GM21528 (cell line): ENCODE data around the gene SLC16A11.
"Not testable (repeated sequence)": the region's sequence is repeated elsewhere in the genome, so short reads cannot be mapped to it uniquely, and the experiment has no call there.

Experiments used
- ATAC-seq: cut with Tn5 transposase; IDR thresholded peaks from one replicate; pipeline ENCODE4 v1.9.1; 2021; ENCODE audit warnings: mild to moderate bottlenecking, moderate library complexity; ENCODE audit not compliant: unreplicated experiment, low FRiP score

SLC16A11 gene

GRCh38 chr17:7060165-7060891, 16.4 kb upstream of the SLC16A11 start:
- no peak for ATAC-seq

- ATAC-seq = no peak
Measured at GRCh38 chr17:7058831-7059447, 15.0 kb upstream of the SLC16A11 start.

- ATAC-seq = no peak
Measured at GRCh38 chr17:7056386-7056785, 12.5 kb upstream of the SLC16A11 start.

GRCh38 chr17:7050583-7050982, 6.7 kb upstream of the SLC16A11 start:
- not testable (repeated sequence) for ATAC-seq

GRCh38 chr17:7048968-7049367, 5.1 kb upstream of the SLC16A11 start:
- no peak for ATAC-seq

- no peak for ATAC-seq
Measured at GRCh38 chr17:7047566-7047965, 3.7 kb upstream of the SLC16A11 start.

GRCh38 chr17:7046725-7047397, 3.0 kb upstream of the SLC16A11 start:
- not testable (repeated sequence) for ATAC-seq

GRCh38 chr17:7046127-7046724, 2.3 kb upstream of the SLC16A11 start:
- no peak for ATAC-seq

GRCh38 chr17:7045492-7046126, 1.7 kb upstream of the SLC16A11 start:
- ATAC-seq = no peak

- no peak for ATAC-seq
Measured at GRCh38 chr17:7043182-7043496, 753 bp downstream of the SLC16A11 start.

- no peak for ATAC-seq
Measured at GRCh38 chr17:7042501-7043181, 1.3 kb downstream of the SLC16A11 start.

GRCh38 chr17:7041607-7042500, 2.0 kb downstream of the SLC16A11 start:
- ATAC-seq = no peak

GRCh38 chr17:7039832-7040231, 4.1 kb downstream of the SLC16A11 start:
- ATAC-seq = no peak

GRCh38 chr17:7038025-7038862, 5.6 kb downstream of the SLC16A11 start:
- ATAC-seq = no peak

- ATAC-seq = peak; percentile 87
Measured at GRCh38 chr17:7035591-7036368, 8.1 kb downstream of the SLC16A11 start, which contains the start of gene SLC16A13. TSS of gene SLC16A13 (plus strand) at chr17:7036015. CDS start at chr17:7036383, 368 bp downstream.

GRCh38 chr17:7034955-7035590, 8.8 kb downstream of the SLC16A11 start:
- peak; percentile 19 for ATAC-seq

- ATAC-seq = no peak
Measured at GRCh38 chr17:7029659-7030058, 14.2 kb downstream of the SLC16A11 start.
